PC-3 (cell line): ENCODE data around the gene NFATC1. TPM values are rescaled to one million over a fixed set of nuclear protein-coding genes. Genes with fewer than 3 reads are reported as not detected.

Source experiments
- ATAC-seq: fragments of 200-7000 bp; cut with Tn5 transposase; 2 replicates; pipeline ENCODE4 v1.9.1; 2020; ENCODE audit warnings: mild to moderate bottlenecking, moderate library complexity
- BruUV-seq: library from RNA; stranded (reverse); fragments of 400-500 nt; replicated peaks from 2 replicates; lab custom pipeline; 2021; lab: Mats Ljungman, UMichigan
- CTCF ChIA-PET: fragments of 300-600 bp; sonication (Branson Sonifier 250); formaldehyde crosslinking; loops from one replicate; lab custom pipeline; 2022; ENCODE audit warnings: antibody characterized with exemption; lab: Charles Lee
- POLR2A ChIA-PET: fragments of 300-600 bp; sonication (Branson Sonifier 250); formaldehyde crosslinking; loops from one replicate; lab custom pipeline; 2022; ENCODE audit warnings: antibody characterized with exemption; ENCODE audit not compliant: unreplicated experiment; lab: Charles Lee
- DNase-seq: peaks from one replicate; pipeline ENCODE4 v3.0.0-alpha.2; 2015
- H2AFZ ChIP-seq: fragments of 300-600 bp; sonication (generic); 2 replicates; pipeline ENCODE4 v1.6.0; 2016; ENCODE audit warnings: antibody characterized with exemption, low read length
- H3F3A ChIP-seq: fragments of 300-600 bp; sonication (generic); one replicate; pipeline ENCODE4 v1.6.0; 2017; ENCODE audit warnings: antibody characterized with exemption, low read length, control low read depth, mild to moderate bottlenecking; ENCODE audit not compliant: unreplicated experiment
- H3K27ac ChIP-seq: fragments of 300-600 bp; sonication (generic); 2 replicates; pipeline ENCODE4 v1.5.1; 2016; ENCODE audit warnings: mild to moderate bottlenecking, low read length
- H3K27me3 ChIP-seq: fragments of 300-600 bp; sonication (generic); 2 replicates; pipeline ENCODE4 v1.6.1; 2016; ENCODE audit warnings: low read length, mixed read lengths
- H3K36me3 ChIP-seq: fragments of 300-600 bp; sonication (generic); 2 replicates; pipeline ENCODE4 v1.6.1; 2016; ENCODE audit warnings: low read depth, mixed run types, low read length, mixed read lengths
- H3K4me1 ChIP-seq: fragments of 300-600 bp; sonication (generic); 2 replicates; pipeline ENCODE4 v1.5.1; 2016; ENCODE audit warnings: low read length; ENCODE audit not compliant: insufficient read depth
- H3K4me2 ChIP-seq: fragments of 300-600 bp; sonication (generic); 2 replicates; pipeline ENCODE4 v1.6.0; 2016; ENCODE audit warnings: low read length
- H3K4me3 ChIP-seq: fragments of 300-600 bp; sonication (generic); 2 replicates; pipeline ENCODE4 v1.5.1; 2016; ENCODE audit warnings: mild to moderate bottlenecking, low read length, mixed read lengths
- H3K79me2 ChIP-seq: fragments of 300-600 bp; sonication (generic); 2 replicates; pipeline ENCODE4 v1.6.1; 2017; ENCODE audit warnings: low read length, mixed read lengths
- H3K9ac ChIP-seq: fragments of 300-600 bp; sonication (generic); 2 replicates; pipeline ENCODE4 v1.6.0; 2016; ENCODE audit warnings: mild to moderate bottlenecking, low read length
- H3K9me2 ChIP-seq: fragments of 300-600 bp; sonication (generic); replicated peaks from 2 replicates; pipeline ENCODE4 v1.6.1; 2016; ENCODE audit warnings: mixed run types, low read length, mixed read lengths
- H3K9me3 ChIP-seq: fragments of 300-600 bp; sonication (generic); 2 replicates; pipeline ENCODE4 v1.6.1; 2016; ENCODE audit warnings: low read length, mixed read lengths
- H4K20me1 ChIP-seq: fragments of 300-600 bp; sonication (generic); 2 replicates; pipeline ENCODE4 v1.6.1; 2016; ENCODE audit warnings: low read length, mixed read lengths
- EZH2 ChIP-seq: fragments of 300-600 bp; sonication (generic); IDR thresholded peaks from one replicate; pipeline ENCODE4 v1.6.1; 2017; ENCODE audit warnings: antibody characterized with exemption, mild to moderate bottlenecking, low read length; ENCODE audit not compliant: unreplicated experiment
- EZH2phosphoT487 ChIP-seq: fragments of 300-600 bp; sonication (generic); IDR thresholded peaks from 2 replicates; pipeline ENCODE4 v1.6.1; 2018; ENCODE audit warnings: mild to moderate bottlenecking, antibody characterized with exemption, low read length, borderline replicate concordance
- intact Hi-C: fragments of 100-400 bp; cut with micrococcal nuclease; formaldehyde crosslinking; loops from 2 replicates; pipeline ENCODE4 v1.9.0; 2023
- total RNA-seq: library from RNA; depleted of rRNA; stranded (reverse); fragments of >200 nt; gene quantifications from 2 replicates; pipeline ENCODE4 v1.2.3, GENCODE V29; 2014
- TF ChIP-seq, protein P1 (sequence below): fragments of 300-600 bp; sonication (generic); conservative IDR thresholded peaks from 2 replicates; pipeline ENCODE4 v1.5.1; 2017; ENCODE audit warnings: antibody characterized with exemption, low read depth, mild to moderate bottlenecking, low read length

The NFATC1 gene
- total RNA-seq, 1 experiment from 2014 or later = 5.9 TPM

DNA sequence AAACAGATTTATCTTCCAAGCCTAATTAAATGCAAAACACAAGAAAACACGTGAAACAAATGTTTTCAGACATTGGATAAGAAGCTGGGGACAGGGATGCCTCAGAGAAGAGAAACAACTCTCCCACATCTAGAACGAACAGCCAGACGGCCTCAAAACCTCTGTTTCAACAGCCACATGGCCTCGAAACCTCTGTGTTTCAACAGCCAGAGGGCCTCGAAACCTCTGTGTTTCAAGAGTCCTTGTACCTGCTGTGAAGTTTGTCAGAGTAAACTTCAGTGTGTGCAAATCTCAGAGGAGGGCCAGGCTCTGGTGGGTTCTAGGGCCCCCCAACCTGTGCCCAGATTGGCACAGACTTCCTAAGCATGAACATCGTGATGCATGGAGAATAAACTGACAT lies 43.3 kb upstream of the NFATC1 start:
- Histone ChIP-seq H3K4me2 (no peak overlapping the region), H3F3A (no peaks in the 10 kb centered on the region), H2AFZ (no peak overlapping the region), H3K36me3 (no peaks in the 10 kb centered on the region), H4K20me1 (no peaks in the 10 kb centered on the region), H3K9ac (no peak overlapping the region), H3K9me2 (no peaks in the 10 kb centered on the region), H3K4me3 (no peak overlapping the region), H3K4me1 (no peaks in the 10 kb centered on the region), H3K79me2 (no peaks in the 10 kb centered on the region), H3K9me3 (no peaks in the 10 kb centered on the region), H3K27me3 (no peaks in the 10 kb centered on the region), H3K27ac (no peak overlapping the region)
- intact Hi-C loops = no loop called here
- DNase-seq (no peak), ATAC-seq (no peak)
- BruUV-seq = no TSS peak
- CTCF ChIA-PET = no interaction called here
- POLR2A ChIA-PET = no interaction called here
- TF ChIP-seq EZH2 (no peak), EZH2phosphoT487 (no peak)
- TF ChIP-seq, protein P1, sequence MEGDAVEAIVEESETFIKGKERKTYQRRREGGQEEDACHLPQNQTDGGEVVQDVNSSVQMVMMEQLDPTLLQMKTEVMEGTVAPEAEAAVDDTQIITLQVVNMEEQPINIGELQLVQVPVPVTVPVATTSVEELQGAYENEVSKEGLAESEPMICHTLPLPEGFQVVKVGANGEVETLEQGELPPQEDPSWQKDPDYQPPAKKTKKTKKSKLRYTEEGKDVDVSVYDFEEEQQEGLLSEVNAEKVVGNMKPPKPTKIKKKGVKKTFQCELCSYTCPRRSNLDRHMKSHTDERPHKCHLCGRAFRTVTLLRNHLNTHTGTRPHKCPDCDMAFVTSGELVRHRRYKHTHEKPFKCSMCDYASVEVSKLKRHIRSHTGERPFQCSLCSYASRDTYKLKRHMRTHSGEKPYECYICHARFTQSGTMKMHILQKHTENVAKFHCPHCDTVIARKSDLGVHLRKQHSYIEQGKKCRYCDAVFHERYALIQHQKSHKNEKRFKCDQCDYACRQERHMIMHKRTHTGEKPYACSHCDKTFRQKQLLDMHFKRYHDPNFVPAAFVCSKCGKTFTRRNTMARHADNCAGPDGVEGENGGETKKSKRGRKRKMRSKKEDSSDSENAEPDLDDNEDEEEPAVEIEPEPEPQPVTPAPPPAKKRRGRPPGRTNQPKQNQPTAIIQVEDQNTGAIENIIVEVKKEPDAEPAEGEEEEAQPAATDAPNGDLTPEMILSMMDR = no peak

DNA sequence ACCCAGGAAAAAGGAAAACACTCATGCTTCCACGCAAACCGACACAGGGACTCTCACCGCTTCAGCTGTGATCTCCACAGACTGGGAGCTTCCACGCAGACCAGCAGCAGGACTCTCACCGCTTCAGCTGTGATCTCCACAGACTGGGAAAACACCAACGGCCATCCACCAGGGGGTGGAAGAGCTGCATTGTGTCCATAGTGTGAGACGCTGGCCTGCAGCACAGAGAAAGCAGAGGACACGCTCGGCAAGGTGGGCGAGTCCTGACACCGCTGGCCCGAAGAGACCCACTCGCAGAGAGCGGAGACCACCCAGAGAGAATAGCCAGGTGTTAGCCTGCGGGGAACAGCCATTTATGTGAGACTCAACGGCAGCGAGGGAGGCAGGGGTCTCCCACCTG lies 42.5 kb upstream of the NFATC1 start:
- Histone ChIP-seq H3K27ac (no peak overlapping the region), H3K27me3 (no peaks in the 10 kb centered on the region), H3K9me2 (no peaks in the 10 kb centered on the region), H3K4me2 (no peak overlapping the region), H3K9me3 (no peaks in the 10 kb centered on the region), H3K79me2 (no peaks in the 10 kb centered on the region), H3K4me1 (no peaks in the 10 kb centered on the region), H3F3A (no peaks in the 10 kb centered on the region), H2AFZ (no peak overlapping the region), H3K4me3 (no peak overlapping the region), H4K20me1 (no peaks in the 10 kb centered on the region), H3K36me3 (no peaks in the 10 kb centered on the region), H3K9ac (no peak overlapping the region)
- ChIA-PET CTCF (no interaction called here), POLR2A (no interaction called here)
- no peak for TF ChIP-seq EZH2phosphoT487
- TF ChIP-seq, protein P1 = peak; percentile 54
- BruUV-seq = no TSS peak
- intact Hi-C loops = no loop called here
- DNase-seq (peak; percentile 28), ATAC-seq (peak; percentile 57; the same call in 1 of the 2 replicates)

DNA sequence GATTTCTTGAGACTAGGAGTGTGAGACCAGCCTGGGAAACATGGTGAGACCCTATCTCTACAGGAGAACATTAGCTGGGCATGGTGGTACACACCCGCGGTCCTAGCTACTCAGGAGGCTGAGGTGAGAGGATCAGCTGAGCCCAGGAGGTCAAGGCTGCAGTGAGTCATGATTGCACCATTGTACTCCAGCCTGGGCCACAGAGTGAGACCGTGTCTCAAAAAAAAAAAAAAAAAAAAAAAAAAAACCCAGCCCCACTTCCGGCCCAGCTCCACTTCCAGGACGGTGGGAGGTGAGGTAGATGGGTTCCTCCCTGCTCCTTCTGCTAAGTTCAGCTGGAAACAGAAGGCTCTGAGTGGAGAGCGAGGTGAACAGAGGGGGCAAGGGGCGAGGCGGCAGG lies 41.4 kb upstream of the NFATC1 start:
- no peak overlapping the region for H3K4me3 ChIP-seq
- TF ChIP-seq, protein P1 = no peak
- TF ChIP-seq EZH2 (no peak), EZH2phosphoT487 (no peak)
- BruUV-seq = no TSS peak
- CTCF ChIA-PET = no interaction called here
- H3K36me3 ChIP-seq = no peaks in the 10 kb centered on the region
- no peak overlapping the region for H2AFZ ChIP-seq
- no peaks in the 10 kb centered on the region for H3K27me3 ChIP-seq
- ATAC-seq = no peak
- H3K9me2 ChIP-seq = no peaks in the 10 kb centered on the region
- H4K20me1 ChIP-seq = no peaks in the 10 kb centered on the region
- H3K9me3 ChIP-seq = no peaks in the 10 kb centered on the region
- H3K9ac ChIP-seq = no peak overlapping the region
- no peak overlapping the region for H3K4me2 ChIP-seq
- no peaks in the 10 kb centered on the region for H3F3A ChIP-seq
- POLR2A ChIA-PET = no interaction called here
- no peaks in the 10 kb centered on the region for H3K4me1 ChIP-seq
- no peak for DNase-seq
- no peaks in the 10 kb centered on the region for H3K79me2 ChIP-seq
- H3K27ac ChIP-seq = no peak overlapping the region
- intact Hi-C loops = no loop called here
